ENCODE results near the gene RRP15.
A peak's percentile ranks its signal among the peaks of the same experiment; 100 is the strongest.

The RRP15 gene

GRCh38 chr1:218342091-218342490 is 57.0 kb downstream of the RRP15 start:
- DNase-seq (ENCODE audit: low read depth), result no peak
- no peak for TF ChIP-seq CTCF (IDR thresholded peaks at IDR 0.05; ENCODE audit: low read depth, low read length, missing control alignments)
- no peak overlapping the region for H3K4me3 ChIP-seq (ENCODE audit: low read depth, low read length)
- in situ Hi-C loops (cut with HindIII; ENCODE audit: low sequenced_read_pairs), result loop anchor here (25.0 kb wide), 1 partner anchor 720 kb away; no protein-coding TSS in a partner anchor

- TF ChIP-seq CTCF (IDR thresholded peaks at IDR 0.05; ENCODE audit: low read depth, low read length, missing control alignments), result peak; percentile 18
- in situ Hi-C loops (cut with HindIII; ENCODE audit: low sequenced_read_pairs), result loop anchor here (25.0 kb wide), 1 partner anchor 717 kb away; no protein-coding TSS in a partner anchor
- peak within 1 kb of the TSS; percentile 80 for H3K4me3 ChIP-seq (ENCODE audit: low read depth, low read length)
Measured at GRCh38 chr1:218344814-218345672, 60.0 kb downstream of the RRP15 start, which contains the start of gene TGFB2. TSS of gene TGFB2 (plus strand) at chr1:218345336. CDS start at chr1:218346702, 1,366 bp downstream.

GRCh38 chr1:218345673-218346390 is 60.7 kb downstream of the RRP15 start:
- DNase-seq (ENCODE audit: low read depth), result peak; percentile 46
- TF ChIP-seq CTCF (IDR thresholded peaks at IDR 0.05; ENCODE audit: low read depth, low read length, missing control alignments), result no peak
- H3K4me3 ChIP-seq (ENCODE audit: low read depth, low read length), result peak overlapping the region; percentile 80
- in situ Hi-C loops (cut with HindIII; ENCODE audit: low sequenced_read_pairs), result loop anchor here (25.0 kb wide), 1 partner anchor 716 kb away; no protein-coding TSS in a partner anchor

More at GRCh38 chr1:218344814-218345672, 60.0 kb downstream of the RRP15 start, which contains the start of gene TGFB2:
- DNase-seq (ENCODE audit: low read depth), result peak; percentile 69

- TF ChIP-seq CTCF (IDR thresholded peaks at IDR 0.05; ENCODE audit: low read depth, low read length, missing control alignments), result no peak
- H3K4me3 ChIP-seq (ENCODE audit: low read depth, low read length), result peak overlapping the region; percentile 80
- in situ Hi-C loops (cut with HindIII; ENCODE audit: low sequenced_read_pairs), result loop anchor here (25.0 kb wide), 1 partner anchor 716 kb away; no protein-coding TSS in a partner anchor
- no peak for DNase-seq (ENCODE audit: low read depth)
Measured at GRCh38 chr1:218346391-218347204, 61.5 kb downstream of the RRP15 start.

GRCh38 chr1:218347336-218347722 is 62.2 kb downstream of the RRP15 start:
- no peak for DNase-seq (ENCODE audit: low read depth)
- in situ Hi-C loops (cut with HindIII; ENCODE audit: low sequenced_read_pairs), result loop anchor here (25.0 kb wide), 1 partner anchor 715 kb away; no protein-coding TSS in a partner anchor

More at GRCh38 chr1:218347336-218347722, 62.2 kb downstream of the RRP15 start:
- TF ChIP-seq CTCF (IDR thresholded peaks at IDR 0.05; ENCODE audit: low read depth, low read length, missing control alignments), result peak; percentile 19
- H3K4me3 ChIP-seq (ENCODE audit: low read depth, low read length), result peak overlapping the region; percentile 80

Data from astrocyte of the cerebellum (primary cell).